ENCODE measurements around the gene DQX1. TPM values are rescaled to one million over a fixed set of nuclear protein-coding genes. Genes with fewer than 3 reads are reported as not detected.

The DQX1 gene
- total and polyA plus RNA-seq, 9 of the 15 experiments (the other 6 are each of a cell fraction or from before 2014, with no cell fraction given), result 0.04 to 0.38 (median 0.18) TPM; not detected in 1

- TF ChIP-seq HDAC3 (IDR thresholded peaks at IDR 0.05; ENCODE audit: borderline replicate concordance, partially characterized antibody) (no peak), ZNF23 (CRISPR knock-in tag; IDR thresholded peaks at IDR 0.05) (no peak), FOXA1 (IDR thresholded peaks at IDR 0.05; ENCODE audit: borderline replicate concordance) (no peak), FOXP1 (CRISPR knock-in tag; IDR thresholded peaks at IDR 0.05) (no peak), SP1 (CRISPR knock-in tag; IDR thresholded peaks at IDR 0.05) (no peak), POLR2G (IDR thresholded peaks at IDR 0.05; ENCODE audit: low read depth, low read length) (peak; percentile 74), POLR2A (conservative IDR thresholded peaks at IDR 0.05) (peak; percentile 66), SRSF3 (IDR thresholded peaks at IDR 0.05; ENCODE audit: insufficient read depth, low read length) (no peak), CBFA2T3 (IDR thresholded peaks at IDR 0.05) (no peak), KDM4B (IDR thresholded peaks at IDR 0.05; ENCODE audit: borderline replicate concordance in 2 of 2, low read depth in 1 of 2) (no peak), TOE1 (IDR thresholded peaks at IDR 0.05; ENCODE audit: borderline replicate concordance) (peak; percentile 18; the same call in 1 of the 2 replicates), TOE1 (CRISPR knock-in tag; IDR thresholded peaks at IDR 0.05; ENCODE audit: borderline replicate concordance, low read depth) (no peak), NR4A1 (CRISPR knock-in tag; IDR thresholded peaks at IDR 0.05) (no peak), NR4A1 (tag; IDR thresholded peaks at IDR 0.05) (no peak), ELF2 (CRISPR knock-in tag; IDR thresholded peaks at IDR 0.05) (no peak), CBX3 (IDR thresholded peaks at IDR 0.05; ENCODE audit: borderline replicate concordance in 1 of 2, low read length in 2 of 2) (peak in 1 of 2 experiments; percentile 16; a peak in 1 of 3 replicates)
- TF ChIP-seq, protein P1, sequence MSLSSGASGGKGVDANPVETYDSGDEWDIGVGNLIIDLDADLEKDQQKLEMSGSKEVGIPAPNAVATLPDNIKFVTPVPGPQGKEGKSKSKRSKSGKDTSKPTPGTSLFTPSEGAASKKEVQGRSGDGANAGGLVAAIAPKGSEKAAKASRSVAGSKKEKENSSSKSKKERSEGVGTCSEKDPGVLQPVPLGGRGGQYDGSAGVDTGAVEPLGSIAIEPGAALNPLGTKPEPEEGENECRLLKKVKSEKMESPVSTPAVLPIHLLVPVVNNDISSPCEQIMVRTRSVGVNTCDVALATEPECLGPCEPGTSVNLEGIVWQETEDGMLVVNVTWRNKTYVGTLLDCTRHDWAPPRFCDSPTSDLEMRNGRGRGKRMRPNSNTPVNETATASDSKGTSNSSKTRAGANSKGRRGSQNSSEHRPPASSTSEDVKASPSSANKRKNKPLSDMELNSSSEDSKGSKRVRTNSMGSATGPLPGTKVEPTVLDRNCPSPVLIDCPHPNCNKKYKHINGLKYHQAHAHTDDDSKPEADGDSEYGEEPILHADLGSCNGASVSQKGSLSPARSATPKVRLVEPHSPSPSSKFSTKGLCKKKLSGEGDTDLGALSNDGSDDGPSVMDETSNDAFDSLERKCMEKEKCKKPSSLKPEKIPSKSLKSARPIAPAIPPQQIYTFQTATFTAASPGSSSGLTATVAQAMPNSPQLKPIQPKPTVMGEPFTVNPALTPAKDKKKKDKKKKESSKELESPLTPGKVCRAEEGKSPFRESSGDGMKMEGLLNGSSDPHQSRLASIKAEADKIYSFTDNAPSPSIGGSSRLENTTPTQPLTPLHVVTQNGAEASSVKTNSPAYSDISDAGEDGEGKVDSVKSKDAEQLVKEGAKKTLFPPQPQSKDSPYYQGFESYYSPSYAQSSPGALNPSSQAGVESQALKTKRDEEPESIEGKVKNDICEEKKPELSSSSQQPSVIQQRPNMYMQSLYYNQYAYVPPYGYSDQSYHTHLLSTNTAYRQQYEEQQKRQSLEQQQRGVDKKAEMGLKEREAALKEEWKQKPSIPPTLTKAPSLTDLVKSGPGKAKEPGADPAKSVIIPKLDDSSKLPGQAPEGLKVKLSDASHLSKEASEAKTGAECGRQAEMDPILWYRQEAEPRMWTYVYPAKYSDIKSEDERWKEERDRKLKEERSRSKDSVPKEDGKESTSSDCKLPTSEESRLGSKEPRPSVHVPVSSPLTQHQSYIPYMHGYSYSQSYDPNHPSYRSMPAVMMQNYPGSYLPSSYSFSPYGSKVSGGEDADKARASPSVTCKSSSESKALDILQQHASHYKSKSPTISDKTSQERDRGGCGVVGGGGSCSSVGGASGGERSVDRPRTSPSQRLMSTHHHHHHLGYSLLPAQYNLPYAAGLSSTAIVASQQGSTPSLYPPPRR (CRISPR knock-in tag; IDR thresholded peaks at IDR 0.05; ENCODE audit: borderline replicate concordance), result no peak
- TF ChIP-seq, protein P2, sequence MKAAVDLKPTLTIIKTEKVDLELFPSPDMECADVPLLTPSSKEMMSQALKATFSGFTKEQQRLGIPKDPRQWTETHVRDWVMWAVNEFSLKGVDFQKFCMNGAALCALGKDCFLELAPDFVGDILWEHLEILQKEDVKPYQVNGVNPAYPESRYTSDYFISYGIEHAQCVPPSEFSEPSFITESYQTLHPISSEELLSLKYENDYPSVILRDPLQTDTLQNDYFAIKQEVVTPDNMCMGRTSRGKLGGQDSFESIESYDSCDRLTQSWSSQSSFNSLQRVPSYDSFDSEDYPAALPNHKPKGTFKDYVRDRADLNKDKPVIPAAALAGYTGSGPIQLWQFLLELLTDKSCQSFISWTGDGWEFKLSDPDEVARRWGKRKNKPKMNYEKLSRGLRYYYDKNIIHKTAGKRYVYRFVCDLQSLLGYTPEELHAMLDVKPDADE (conservative IDR thresholded peaks at IDR 0.05; ENCODE audit: control insufficient read depth, low read depth, low read length), result peak; percentile 58; the same call in 1 of the 2 replicates
- TF ChIP-seq, protein P3, sequence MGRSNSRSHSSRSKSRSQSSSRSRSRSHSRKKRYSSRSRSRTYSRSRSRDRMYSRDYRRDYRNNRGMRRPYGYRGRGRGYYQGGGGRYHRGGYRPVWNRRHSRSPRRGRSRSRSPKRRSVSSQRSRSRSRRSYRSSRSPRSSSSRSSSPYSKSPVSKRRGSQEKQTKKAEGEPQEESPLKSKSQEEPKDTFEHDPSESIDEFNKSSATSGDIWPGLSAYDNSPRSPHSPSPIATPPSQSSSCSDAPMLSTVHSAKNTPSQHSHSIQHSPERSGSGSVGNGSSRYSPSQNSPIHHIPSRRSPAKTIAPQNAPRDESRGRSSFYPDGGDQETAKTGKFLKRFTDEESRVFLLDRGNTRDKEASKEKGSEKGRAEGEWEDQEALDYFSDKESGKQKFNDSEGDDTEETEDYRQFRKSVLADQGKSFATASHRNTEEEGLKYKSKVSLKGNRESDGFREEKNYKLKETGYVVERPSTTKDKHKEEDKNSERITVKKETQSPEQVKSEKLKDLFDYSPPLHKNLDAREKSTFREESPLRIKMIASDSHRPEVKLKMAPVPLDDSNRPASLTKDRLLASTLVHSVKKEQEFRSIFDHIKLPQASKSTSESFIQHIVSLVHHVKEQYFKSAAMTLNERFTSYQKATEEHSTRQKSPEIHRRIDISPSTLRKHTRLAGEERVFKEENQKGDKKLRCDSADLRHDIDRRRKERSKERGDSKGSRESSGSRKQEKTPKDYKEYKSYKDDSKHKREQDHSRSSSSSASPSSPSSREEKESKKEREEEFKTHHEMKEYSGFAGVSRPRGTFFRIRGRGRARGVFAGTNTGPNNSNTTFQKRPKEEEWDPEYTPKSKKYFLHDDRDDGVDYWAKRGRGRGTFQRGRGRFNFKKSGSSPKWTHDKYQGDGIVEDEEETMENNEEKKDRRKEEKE (IDR thresholded peaks at IDR 0.05; ENCODE audit: borderline replicate concordance in 1 of 2, control insufficient read depth in 1 of 2, low read depth in 2 of 2, low read length in 1 of 2), result no peak
Observed at GRCh38 chr2:74554820-74555531, 28.9 kb upstream of the DQX1 start (continued).

Measured in K562 (cell line).